Smooth muscle cell (in vitro differentiated cells): ENCODE results near the gene FAM117B. TPM values are rescaled to one million over a fixed set of nuclear protein-coding genes. Genes with fewer than 3 reads are reported as not detected.

Source experiments
- DNase-seq: peaks from one replicate; lab custom pipeline; 2025; ENCODE audit not compliant: unreplicated experiment; lab: John Stamatoyannopoulos, UW
- H2AFZ ChIP-seq: fragments of 200-600 bp; sonication (generic); 2 replicates; pipeline ENCODE4 v1.6.0; 2016; ENCODE audit warnings: antibody characterized with exemption, low read depth, mild to moderate bottlenecking
- H3F3A ChIP-seq: fragments of 200-600 bp; sonication (generic); 2 replicates; pipeline ENCODE4 v1.6.0; 2017; ENCODE audit warnings: antibody characterized with exemption, low read depth
- H3K27ac ChIP-seq: fragments of 200-600 bp; sonication (generic); 2 replicates; pipeline ENCODE4 v1.5.1; 2016; ENCODE audit warnings: low read depth, mild to moderate bottlenecking
- H3K27me3 ChIP-seq: fragments of 200-600 bp; sonication (generic); 2 replicates; pipeline ENCODE4 v1.6.1; 2016; ENCODE audit warnings: low read depth, mild to moderate bottlenecking
- H3K36me3 ChIP-seq: fragments of 200-600 bp; sonication (generic); 2 replicates; pipeline ENCODE4 v1.5.1; 2016; ENCODE audit warnings: low read depth
- H3K4me1 ChIP-seq: fragments of 200-600 bp; sonication (generic); 2 replicates; pipeline ENCODE4 v1.5.1; 2016; ENCODE audit warnings: low read depth
- H3K4me2 ChIP-seq: fragments of 200-600 bp; sonication (generic); 2 replicates; pipeline ENCODE4 v1.6.0; 2016; ENCODE audit warnings: mild to moderate bottlenecking
- H3K4me3 ChIP-seq: fragments of 200-600 bp; sonication (generic); 2 replicates; pipeline ENCODE4 v1.5.1; 2016; ENCODE audit warnings: mild to moderate bottlenecking
- H3K79me2 ChIP-seq: fragments of 200-600 bp; sonication (generic); 2 replicates; pipeline ENCODE4 v1.6.0; 2016; ENCODE audit warnings: low read depth, mild to moderate bottlenecking
- H3K9ac ChIP-seq: fragments of 200-600 bp; sonication (generic); 2 replicates; pipeline ENCODE4 v1.6.0; 2016; ENCODE audit warnings: low read depth
- H3K9me3 ChIP-seq: fragments of 200-600 bp; sonication (generic); replicated peaks from 2 replicates; pipeline ENCODE4 v1.5.1; 2016; ENCODE audit warnings: low read depth
- H4K20me1 ChIP-seq: fragments of 200-600 bp; sonication (generic); 2 replicates; pipeline ENCODE4 v1.6.0; 2016; ENCODE audit warnings: low read depth
- WGBS: methylation state at CpG from one replicate; pipeline ENCODE4 v1.1.7; 2016; ENCODE audit warnings: low lambda C conversion rate; 5-methylcytosine and 5-hydroxymethylcytosine counted together
- polyA plus RNA-seq: library from polyadenylated mRNA; unstranded; fragments of >200 nt; fragmentation: Nextera tagmentation; extraction: Ambion mirVana; gene quantifications from 2 replicates; pipeline ENCODE4 v1.2.1, GENCODE V29; 2016
- total RNA-seq: library from RNA; depleted of rRNA; stranded (reverse); fragments of >200 nt; gene quantifications from 2 replicates; pipeline ENCODE4 v1.2.3, GENCODE V29; 2014
- TF ChIP-seq, protein P1 (sequence below): fragments of 200-600 bp; sonication (generic); IDR thresholded peaks from 2 replicates; pipeline ENCODE4 v1.5.1; 2017; ENCODE audit warnings: borderline replicate concordance, mild to moderate bottlenecking, antibody characterized with exemption; ENCODE audit not compliant: insufficient read depth, poor library complexity, severe bottlenecking

The FAM117B gene
- total and polyA plus RNA-seq, 2 experiments from 2014 or later: 5.4 to 11.1 TPM

DNA sequence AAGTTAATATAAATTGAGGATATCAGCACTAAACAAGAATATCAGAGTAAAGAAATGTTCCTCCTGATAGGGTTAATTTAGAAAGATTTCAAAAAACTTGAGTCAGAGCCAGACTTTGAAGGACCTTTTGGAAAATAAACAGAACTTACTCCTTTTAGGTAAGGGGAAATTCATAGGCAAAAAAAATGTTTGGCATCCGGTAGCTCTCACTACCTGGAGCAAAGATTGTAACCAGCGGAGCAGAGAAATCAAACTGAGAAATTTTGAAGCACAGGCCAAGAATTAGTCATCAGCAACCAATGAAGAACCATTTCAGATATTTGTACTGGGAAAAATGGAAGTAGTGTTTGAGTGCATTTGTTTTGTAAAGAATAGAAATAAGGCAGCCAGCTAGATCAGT is 123.8 kb downstream of the FAM117B start:
- H3K36me3 ChIP-seq: no peaks in the 10 kb centered on the region
- no peak overlapping the region for H3K4me3 ChIP-seq
- no peaks in the 10 kb centered on the region for H3K79me2 ChIP-seq
- no peaks in the 10 kb centered on the region for H4K20me1 ChIP-seq
- no peak overlapping the region for H3K27ac ChIP-seq
- H3F3A ChIP-seq: no peaks in the 10 kb centered on the region
- H3K4me1 ChIP-seq: no peaks in the 10 kb centered on the region
- no peak for DNase-seq
- no peak overlapping the region for H3K4me2 ChIP-seq
- H3K27me3 ChIP-seq: no peaks in the 10 kb centered on the region
- H2AFZ ChIP-seq: no peak overlapping the region
- H3K9ac ChIP-seq: no peak overlapping the region
- TF ChIP-seq, protein P1, sequence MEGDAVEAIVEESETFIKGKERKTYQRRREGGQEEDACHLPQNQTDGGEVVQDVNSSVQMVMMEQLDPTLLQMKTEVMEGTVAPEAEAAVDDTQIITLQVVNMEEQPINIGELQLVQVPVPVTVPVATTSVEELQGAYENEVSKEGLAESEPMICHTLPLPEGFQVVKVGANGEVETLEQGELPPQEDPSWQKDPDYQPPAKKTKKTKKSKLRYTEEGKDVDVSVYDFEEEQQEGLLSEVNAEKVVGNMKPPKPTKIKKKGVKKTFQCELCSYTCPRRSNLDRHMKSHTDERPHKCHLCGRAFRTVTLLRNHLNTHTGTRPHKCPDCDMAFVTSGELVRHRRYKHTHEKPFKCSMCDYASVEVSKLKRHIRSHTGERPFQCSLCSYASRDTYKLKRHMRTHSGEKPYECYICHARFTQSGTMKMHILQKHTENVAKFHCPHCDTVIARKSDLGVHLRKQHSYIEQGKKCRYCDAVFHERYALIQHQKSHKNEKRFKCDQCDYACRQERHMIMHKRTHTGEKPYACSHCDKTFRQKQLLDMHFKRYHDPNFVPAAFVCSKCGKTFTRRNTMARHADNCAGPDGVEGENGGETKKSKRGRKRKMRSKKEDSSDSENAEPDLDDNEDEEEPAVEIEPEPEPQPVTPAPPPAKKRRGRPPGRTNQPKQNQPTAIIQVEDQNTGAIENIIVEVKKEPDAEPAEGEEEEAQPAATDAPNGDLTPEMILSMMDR: no peak
- WGBS: 92% methylated on average over 2 of the region's 2 CpGs
- no peaks in the 10 kb centered on the region for H3K9me3 ChIP-seq

DNA sequence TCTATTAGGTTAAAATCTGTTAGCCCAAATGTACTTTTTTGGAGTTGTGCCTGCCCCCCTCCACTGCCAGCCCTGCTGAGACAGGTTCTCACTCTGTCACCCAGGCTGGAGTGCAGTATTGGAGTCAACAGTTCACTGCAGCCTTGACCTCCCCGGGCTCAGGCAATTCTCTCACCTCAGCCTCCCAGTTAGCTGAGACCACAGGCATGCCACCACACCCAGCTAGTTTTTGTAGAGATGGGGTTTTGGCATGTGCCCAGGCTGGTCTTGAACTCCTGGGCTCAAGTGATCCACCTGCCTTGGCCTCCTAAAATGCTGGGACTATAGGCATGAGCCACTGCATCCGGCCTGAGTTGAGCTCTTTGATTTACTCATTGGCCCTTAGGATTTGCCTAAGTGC is 126.1 kb downstream of the FAM117B start:
- WGBS: 100% methylated on average over 2 of the region's 2 CpGs
- Histone ChIP-seq H3K27ac (no peak overlapping the region), H3K9me3 (no peaks in the 10 kb centered on the region), H2AFZ (no peak overlapping the region), H3K4me2 (no peak overlapping the region), H3K79me2 (no peaks in the 10 kb centered on the region), H3K4me1 (no peaks in the 10 kb centered on the region), H3K27me3 (no peaks in the 10 kb centered on the region), H3F3A (no peaks in the 10 kb centered on the region), H4K20me1 (no peaks in the 10 kb centered on the region), H3K36me3 (no peaks in the 10 kb centered on the region), H3K4me3 (no peak overlapping the region), H3K9ac (no peak overlapping the region)
- TF ChIP-seq, protein P1: no peak
- no peak for DNase-seq

DNA sequence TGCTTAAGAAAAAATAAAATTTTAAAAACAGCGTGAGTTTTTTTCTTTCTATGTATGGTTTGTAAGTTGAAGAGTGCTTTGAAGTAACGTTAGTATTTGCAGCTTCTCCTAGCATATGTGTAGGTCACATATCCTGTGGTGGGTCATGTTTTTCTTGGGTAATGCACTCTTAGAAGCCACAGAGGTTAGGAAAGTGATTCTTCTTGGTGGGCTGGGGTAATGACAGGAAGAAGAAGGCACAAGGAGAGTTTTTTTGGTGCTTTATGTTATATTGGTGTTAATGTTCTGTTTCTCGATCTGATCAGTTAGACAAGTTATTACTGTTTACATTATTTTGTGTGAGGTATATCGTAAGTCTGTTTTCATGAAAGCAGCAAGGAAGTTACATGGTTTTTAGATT is 127.8 kb downstream of the FAM117B start:
- Histone ChIP-seq H3K4me1 (no peaks in the 10 kb centered on the region), H3K79me2 (no peaks in the 10 kb centered on the region), H3K9ac (no peak overlapping the region), H2AFZ (no peak overlapping the region), H3F3A (no peaks in the 10 kb centered on the region), H4K20me1 (no peaks in the 10 kb centered on the region), H3K4me3 (no peak overlapping the region), H3K36me3 (no peaks in the 10 kb centered on the region), H3K27me3 (no peaks in the 10 kb centered on the region), H3K9me3 (no peaks in the 10 kb centered on the region), H3K4me2 (no peak overlapping the region), H3K27ac (no peak overlapping the region)
- TF ChIP-seq, protein P1: no peak
- DNase-seq: no peak
- WGBS: 85% methylated on average over 4 of the region's 4 CpGs

DNA sequence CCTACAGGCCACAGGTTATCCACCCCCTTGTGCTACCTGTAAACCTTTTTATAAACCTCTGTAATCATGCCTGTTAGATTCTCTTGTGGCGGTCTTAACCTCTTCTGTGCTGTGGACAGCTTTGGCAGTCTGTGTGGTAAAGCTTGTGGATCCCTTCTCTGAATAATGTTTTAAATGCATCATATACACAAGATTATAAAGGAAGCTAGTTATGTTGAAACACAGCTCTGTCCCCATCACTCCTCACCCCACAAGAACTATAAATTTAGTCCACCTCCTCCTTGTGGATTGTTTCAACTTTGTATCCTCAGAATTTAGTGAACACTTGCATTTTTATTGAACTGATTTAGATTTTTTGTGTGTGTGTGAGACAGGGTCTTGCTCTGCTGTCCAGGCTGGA is 129.1 kb downstream of the FAM117B start:
- H3K27ac ChIP-seq: no peak overlapping the region
- DNase-seq: no peak
- H3K9me3 ChIP-seq: no peaks in the 10 kb centered on the region
- TF ChIP-seq, protein P1: no peak
- no peaks in the 10 kb centered on the region for H3F3A ChIP-seq
- no peak overlapping the region for H3K9ac ChIP-seq
- H3K79me2 ChIP-seq: no peaks in the 10 kb centered on the region
- 100% methylated on average over 1 of the region's 1 CpG for WGBS
- no peaks in the 10 kb centered on the region for H3K36me3 ChIP-seq
- no peak overlapping the region for H3K4me3 ChIP-seq
- no peak overlapping the region for H2AFZ ChIP-seq
- no peaks in the 10 kb centered on the region for H3K4me1 ChIP-seq
- H3K4me2 ChIP-seq: no peak overlapping the region
- no peaks in the 10 kb centered on the region for H3K27me3 ChIP-seq
- H4K20me1 ChIP-seq: no peaks in the 10 kb centered on the region
